Right renal pelvis (tissue), 4 donors: ENCODE results near the gene STON2. TPM values are rescaled to one million over a fixed set of nuclear protein-coding genes. Genes with fewer than 3 reads are reported as not detected.

Experiments
- DNase-seq, 4 donors: peaks; one replicate each; pipeline ENCODE4 v3.0.0-alpha.2; 2013; ENCODE audit warnings: low read depth in 4 of 4, low spot score in 3 of 4, missing footprints in 1 of 4
- polyA plus RNA-seq, 4 donors: library from polyadenylated mRNA; unstranded; fragments of 120-200 nt; gene quantifications; one replicate each; pipeline ENCODE4 v1.2.1, GENCODE V29; 2013; ENCODE audit not compliant: insufficient read length in 4 of 4

STON2 gene
- polyA plus RNA-seq, 4 donors: 37.8 to 44.7 (median 42.3) TPM

DNA sequence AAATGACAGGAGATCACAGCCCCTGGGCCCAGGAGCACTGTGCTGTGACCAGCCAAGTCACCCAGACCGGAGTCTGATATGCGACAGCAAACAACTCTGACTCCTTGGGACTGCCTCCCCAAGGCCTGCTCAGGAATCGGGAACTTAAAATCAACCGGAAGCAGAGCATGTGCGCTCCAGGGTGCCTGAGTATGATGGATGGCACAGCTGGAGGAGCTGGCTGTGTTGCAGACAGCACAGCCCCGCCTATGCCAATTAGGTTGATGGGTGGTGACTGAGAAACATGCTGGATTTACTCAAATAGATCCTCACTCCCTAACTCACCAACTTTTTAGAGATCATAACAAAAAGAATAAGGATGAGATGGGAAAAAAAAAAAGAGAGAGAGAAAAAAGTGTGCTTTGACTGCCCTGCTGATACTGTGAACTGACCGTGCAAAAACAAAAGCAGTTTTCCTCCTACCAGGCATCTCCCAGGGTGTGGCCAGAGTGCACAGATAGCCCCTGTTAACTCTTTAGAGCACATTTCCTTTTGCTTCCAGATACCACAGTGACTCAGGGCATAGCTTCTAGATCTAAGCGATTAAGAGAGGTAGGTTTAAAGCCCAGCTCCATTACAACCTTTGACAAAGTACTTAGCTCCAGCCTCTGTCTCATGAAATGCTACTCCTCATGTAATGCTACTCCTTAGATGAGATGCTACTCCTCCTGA is 27.4 kb upstream of the STON2 start:
- no peak for DNase-seq

- DNase-seq: no peak
These were observed 23.4 kb upstream of the STON2 start for GRCh38 chr14:81423504-81423903.

- DNase-seq: no peak
These were observed 18.1 kb upstream of the STON2 start for GRCh38 chr14:81418057-81418790.

- no peak for DNase-seq
These were observed 16.9 kb upstream of the STON2 start for GRCh38 chr14:81416981-81417380.

GRCh38 chr14:81416194-81416952 is 16.2 kb upstream of the STON2 start:
- DNase-seq: no peak

DNA sequence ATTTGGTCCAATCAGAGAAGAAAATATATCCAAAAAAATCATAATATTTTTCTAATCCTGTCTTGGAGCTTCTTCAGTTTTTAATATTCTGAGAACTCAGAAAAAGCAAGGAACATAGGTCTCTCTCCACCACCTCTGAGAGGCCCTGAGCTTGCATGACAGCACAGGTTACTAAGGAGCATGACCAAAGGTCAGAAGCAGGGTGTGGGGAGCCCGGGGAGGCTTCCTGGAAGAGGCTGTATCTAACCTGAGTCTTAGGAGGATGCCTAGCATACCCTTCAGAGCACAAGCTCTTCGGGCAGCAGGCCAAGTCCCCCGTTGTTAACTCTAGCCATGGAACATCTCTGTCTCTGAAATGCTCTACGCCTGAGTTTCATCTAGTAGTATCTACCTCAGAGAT is 15.7 kb upstream of the STON2 start:
- DNase-seq: no peak

DNA sequence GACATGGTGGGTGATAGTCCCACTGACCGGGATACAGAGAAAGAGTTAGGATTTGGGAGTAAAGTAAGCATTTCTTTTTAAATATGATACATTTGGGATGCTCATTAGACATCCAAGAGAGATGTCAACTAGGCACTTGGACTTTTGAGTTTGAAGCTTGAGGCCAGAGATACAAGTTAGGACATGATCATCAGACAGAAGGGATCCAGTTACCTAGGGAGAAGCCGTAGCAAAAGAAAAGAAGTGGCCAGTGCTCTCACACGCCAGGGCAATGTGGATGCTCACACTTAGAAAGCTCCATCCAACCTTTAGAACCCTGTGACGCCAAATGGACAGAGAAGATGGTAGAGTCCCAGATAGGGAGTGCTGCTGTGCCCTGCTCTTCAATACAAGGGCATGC is 14.0 kb upstream of the STON2 start:
- no peak for DNase-seq

- no peak for DNase-seq
These were observed 12.7 kb upstream of the STON2 start for GRCh38 chr14:81412779-81413178.

GRCh38 chr14:81408595-81408994 is 8.5 kb upstream of the STON2 start:
- no peak for DNase-seq

GRCh38 chr14:81406863-81407262 is 6.7 kb upstream of the STON2 start:
- no peak for DNase-seq

GRCh38 chr14:81402123-81402495 is 2.0 kb upstream of the STON2 start:
- no peak for DNase-seq

DNA sequence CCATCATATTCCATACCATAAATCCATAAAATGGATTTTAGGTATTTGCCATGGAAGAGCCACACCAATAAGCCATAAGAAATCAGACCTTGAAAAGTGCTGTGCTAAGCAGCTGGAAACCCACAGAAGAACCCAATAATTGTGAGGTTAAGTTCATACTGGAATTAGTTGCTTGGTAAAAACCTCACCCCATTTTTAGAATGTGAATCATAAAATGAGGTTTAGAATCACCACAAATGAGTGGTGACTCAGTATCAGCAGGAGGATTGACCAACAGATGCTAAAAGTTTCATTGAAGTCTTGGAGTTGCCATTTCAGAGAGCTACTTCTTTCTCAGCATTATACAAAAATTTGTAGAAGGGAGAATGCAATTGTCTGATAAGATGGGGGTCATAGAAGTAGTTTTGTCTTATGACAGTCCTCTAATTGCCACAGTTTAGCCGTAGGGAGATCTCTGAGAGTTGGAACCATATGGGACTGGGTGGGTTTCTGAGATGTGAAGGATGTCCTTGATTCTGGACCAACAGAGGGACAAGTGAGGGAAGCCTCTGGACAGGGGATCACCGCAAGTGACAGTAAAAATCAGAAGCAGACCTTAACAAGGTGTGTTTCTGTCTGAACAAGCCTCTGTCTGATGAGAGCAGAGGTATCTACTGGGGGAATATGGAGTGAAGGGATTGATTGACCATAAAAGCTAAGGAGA is 1.4 kb upstream of the STON2 start:
- DNase-seq: no peak

DNA sequence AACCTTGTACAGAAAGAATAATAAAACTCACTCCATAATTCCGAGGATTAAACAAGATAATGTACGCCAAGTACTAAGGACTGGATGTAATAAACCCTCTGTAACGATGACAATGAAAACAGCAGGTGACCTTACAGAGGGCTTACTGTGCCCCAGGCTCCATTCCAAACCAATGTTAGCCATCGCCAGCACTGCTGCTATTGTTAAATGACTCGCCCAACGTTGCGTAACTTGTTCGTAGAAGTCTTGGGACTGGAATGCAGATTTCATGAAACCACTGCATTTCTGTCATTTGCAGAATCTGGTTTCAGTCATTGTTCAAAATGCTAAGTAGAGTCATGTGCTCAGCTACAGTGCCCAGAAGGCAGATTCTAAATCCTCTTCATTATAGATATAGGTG is 728 bp upstream of the STON2 start:
- DNase-seq: no peak

DNA sequence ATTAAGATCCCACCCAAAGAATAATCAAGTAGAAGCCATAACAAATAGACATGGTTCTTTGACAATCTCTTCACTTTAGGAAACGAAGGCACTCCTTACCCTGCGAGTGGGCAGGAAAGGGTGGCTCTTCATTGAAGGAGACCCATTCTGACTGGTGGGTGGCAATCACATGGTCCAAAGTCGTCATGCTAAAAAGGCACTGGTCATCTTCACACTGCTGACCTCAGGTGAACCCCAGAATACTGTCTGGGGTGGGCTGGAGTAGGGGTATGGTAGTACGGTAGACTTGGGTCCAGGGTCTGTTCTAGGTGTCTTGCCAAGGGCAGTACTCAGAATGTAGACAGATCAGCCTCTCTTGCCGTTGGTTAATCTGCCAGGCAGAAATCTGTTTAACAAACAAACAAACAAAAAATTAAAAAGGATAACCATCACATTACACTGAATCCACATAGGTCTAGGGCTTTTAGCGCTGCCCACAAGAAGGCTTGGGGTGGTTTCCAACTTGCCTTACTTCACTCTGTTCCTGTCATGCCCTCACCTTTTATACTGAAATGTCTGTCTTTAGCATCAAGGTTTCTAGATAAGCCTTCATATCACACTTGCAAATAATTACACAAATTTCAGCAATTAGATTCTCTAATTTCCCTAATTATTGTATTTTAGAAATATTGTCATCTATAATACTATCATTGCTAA is 1.8 kb downstream of the STON2 start:
- no peak for DNase-seq

DNA sequence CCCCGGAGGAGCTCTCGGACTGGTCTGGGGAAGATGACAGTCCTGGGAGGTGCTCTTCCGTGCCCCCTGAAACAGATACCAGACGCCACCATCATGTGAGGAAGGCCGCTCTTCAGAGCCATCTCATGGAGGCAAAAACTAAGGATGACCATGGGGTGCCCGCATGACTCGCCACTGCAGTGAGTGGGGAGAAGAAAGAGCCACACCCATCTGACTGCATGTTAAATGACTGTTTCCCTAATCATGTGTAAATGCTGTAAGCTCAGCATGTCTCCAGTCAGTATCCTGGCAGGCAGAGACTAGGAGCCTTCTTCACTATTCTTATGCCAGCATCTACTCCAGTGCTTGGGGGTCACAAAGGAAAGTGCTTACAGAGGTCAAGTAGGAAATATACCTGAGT is 4.0 kb downstream of the STON2 start:
- DNase-seq: no peak

DNA sequence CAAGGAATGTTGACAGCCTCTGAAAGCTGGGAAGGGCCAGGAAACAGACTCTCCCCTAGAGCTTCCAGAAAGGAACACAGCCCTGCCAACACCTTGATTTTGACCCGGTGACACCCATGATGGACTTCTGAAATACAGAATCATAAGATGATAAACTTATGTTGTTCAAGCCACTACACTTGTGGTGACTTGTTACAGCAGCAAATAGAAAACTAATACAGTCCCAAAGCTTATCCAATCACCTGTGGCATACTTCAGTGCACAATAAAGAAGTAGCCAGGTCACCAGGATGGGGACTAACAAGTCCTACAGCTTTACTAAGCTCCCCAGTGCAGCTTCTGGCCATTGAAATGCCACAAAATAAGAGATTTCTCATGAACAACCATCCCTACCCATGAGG is 5.4 kb downstream of the STON2 start:
- DNase-seq: no peak

- DNase-seq: no peak
These were observed 7.0 kb downstream of the STON2 start for GRCh38 chr14:81392976-81393643.

DNA sequence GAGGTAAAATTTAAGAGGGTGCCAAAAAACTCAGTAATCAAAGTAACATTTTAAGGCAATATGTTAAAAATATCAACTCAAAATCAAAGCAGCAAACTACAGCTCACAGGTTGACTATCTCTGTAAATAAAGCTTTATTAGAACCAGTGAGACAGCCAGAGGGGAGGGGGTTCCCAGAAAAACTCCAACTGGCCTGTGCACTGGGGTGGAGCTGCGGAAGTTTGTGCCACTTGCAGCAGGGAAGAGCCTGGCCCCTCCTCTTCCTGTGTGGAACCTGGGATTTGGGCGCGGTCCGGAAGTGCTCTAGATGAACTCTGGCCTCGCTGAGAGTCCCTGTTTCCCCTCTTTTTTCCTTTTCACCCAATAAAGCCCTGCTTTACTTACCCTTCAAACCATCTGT is 8.1 kb downstream of the STON2 start:
- DNase-seq: no peak

GRCh38 chr14:81390696-81391095 is 9.4 kb downstream of the STON2 start:
- no peak for DNase-seq

GRCh38 chr14:81388336-81388735 is 11.8 kb downstream of the STON2 start:
- peak in 1 of 4 donors; percentile 49 for DNase-seq
